Pulmonary artery endothelial cell (primary cell): ENCODE measurements around the gene COTL1. TPM values are rescaled to one million over a fixed set of nuclear protein-coding genes. Genes with fewer than 3 reads are reported as not detected.

Experiments
- DNase-seq: peaks from one replicate; pipeline ENCODE4 v3.0.0-alpha.2; 2011; ENCODE audit warnings: low read depth, low spot score
- total RNA-seq: library from RNA; depleted of rRNA; stranded (reverse); fragments of >200 nt; gene quantifications from 2 replicates; pipeline ENCODE4 v1.2.3, GENCODE V29; 2014

Gene COTL1
- total RNA-seq, 1 donor from 2014 or later = 124 TPM

DNA sequence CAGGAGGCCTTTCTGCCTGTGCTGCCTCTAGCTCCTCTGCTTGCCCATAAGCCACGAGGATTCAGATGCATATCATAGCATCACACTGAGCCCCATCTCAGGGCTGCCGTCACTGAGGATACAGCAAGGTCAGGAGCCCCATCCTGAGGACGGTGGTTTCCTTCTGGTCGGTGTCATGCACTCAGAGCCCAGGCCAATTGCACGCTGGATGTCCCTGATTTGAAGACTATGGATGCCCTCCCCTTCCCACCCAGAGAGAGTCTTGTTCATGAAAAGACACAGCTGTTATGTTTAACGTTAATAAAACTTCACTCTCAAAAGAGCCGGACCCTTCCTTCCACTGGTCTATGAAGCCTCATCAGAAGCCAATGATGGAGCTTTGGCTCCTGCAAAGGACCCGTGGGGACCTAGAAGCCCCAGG is 19.9 kb downstream of the COTL1 start:
- DNase-seq = no peak

DNA sequence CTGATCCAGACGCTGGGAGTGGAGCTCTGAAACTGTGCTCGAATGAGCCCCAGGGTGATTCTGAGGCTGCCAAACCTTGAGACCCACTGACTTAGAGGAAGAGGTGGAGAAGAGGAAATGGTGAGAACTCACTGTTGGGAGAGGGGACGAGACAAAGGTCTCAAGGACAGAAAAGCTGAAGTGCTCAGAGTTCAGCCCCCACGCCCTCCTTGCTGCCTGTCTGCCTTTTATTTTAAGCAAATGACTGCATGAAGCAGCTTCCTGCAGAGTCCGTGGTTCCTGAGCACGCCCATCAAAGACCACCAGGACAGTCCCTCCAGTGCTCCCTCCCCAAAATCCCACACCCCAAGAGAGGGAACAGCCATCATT is 20.4 kb downstream of the COTL1 start:
- DNase-seq = no peak

DNA sequence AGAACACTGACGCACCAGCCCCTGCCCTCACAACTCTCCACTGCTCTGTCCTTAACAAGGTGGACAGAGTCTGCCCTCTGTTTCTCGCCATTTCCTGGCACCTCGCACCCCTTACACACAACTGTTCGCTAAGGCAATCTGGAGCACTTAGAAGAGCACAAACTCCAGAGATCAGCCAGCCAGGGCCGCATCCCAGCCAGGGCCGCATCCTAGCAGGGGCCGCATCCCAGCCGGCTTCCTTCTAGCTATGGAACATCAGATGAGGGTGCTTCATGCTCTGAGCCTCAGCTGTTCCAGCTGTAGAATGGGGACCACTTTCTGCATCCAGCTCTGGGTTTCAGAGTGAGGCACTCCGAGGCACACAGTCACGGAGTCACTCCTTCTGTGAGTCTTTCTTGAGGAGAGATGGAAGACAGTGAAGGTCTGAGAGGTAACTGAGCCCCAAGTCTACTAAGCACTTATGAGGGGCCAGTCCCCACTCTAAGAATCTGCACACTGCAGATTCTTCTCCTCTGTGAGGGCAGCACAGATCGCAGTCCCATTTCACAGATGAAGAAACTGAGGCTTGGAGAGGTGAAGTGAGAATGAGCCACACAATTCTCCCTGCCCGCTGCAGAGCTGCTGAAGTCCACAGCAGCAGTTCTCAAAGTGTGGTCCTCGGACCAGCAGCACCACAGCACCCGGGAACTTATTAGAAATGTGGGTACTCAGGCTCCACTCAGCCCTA is 20.9 kb downstream of the COTL1 start:
- no peak for DNase-seq

DNA sequence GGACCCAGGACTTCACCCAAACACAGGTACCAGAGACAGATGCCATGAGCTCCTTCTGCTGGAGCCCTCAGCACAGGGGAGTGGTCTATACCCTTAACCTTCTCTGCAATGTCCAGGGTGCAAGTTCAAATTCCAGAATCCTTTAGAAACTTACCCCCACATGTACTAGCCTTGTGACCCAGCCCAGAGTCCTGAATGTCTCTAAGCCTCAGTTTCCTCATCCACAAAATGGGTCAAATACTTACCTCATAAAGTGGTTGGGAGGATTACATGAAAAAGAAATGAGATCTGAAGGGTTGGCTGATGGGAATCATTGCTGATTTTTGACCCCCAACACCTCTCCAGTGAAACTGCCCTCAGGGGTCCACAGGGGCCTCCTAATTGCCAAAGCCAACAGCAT is 21.7 kb downstream of the COTL1 start:
- no peak for DNase-seq

DNA sequence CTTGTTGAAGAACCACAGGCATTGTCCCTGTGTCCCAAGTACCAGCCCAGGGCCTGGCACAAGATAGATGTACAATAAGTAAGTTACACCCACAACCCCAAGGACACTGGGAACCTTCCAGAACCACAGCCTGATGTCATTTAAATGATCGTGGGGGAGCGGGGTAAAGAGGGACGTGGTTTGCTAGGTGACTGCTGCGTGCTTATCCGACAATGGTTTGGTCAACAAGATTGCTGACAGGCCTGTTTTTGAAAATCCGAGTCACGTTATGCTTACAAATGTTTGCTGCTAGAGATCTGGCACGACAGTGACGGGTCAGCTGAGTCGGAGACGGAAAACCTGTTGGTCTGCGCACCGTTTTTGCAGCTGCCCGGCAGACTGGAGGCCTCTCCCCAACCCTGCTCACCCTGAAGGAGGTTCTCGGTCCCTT is 22.8 kb downstream of the COTL1 start:
- DNase-seq = no peak

DNA sequence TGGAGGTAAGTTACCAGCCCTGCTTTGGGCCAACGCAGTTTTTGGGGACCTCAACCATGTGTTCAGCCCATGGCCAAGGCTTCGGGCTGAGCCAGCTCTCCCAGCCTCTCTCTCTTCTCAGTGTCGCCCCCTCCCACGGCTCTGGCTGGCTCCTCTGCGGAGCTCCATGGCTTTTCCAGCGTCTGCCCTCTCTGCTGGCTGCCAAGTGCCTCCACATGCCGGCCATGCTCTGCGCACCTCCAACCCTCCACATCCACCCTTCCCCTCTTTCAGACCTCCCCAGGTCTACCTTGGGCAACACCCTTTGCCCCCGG is 23.2 kb downstream of the COTL1 start:
- no peak for DNase-seq

DNA sequence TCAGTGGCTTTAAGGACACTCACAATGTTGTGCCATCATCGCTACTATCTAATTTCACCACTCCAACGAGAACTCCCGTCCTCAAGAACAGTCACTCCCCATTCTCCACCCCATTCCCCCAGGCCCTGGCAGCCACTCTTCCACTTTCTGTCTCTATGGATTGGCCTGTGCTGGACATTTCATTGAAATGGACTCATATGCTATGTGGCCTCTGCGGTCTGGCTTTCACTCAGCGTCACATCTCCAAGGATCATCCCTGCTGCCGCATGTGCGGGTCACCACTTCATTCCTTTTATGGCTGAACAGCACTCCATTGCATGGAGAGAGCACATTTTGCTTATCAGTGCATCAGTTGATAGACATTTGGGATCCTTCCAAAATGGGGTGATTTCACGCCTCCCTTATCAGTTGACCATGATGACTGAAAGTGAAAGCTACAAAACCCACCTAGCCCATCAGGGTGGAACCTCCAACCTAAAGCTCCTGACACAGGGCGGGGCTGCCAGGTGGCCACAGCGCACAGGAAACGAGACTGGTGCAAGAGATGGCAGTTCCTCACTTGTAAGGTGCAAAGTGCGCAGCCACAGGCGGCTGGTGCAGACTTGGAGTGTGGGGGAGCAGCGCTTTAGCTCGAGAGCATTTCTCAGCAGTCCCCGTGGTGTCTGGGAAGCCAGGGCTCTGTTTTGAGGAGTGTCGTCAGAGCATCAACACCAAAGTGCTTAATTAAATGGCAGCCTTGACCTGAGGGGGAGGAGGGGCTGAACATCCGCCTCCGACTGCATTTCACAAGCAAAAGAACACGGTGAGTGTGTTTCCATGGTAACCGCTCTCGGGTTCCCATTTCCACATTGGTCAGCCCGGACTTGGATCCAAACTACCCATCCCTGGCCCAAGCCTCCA is 23.8 kb downstream of the COTL1 start:
- no peak for DNase-seq

DNA sequence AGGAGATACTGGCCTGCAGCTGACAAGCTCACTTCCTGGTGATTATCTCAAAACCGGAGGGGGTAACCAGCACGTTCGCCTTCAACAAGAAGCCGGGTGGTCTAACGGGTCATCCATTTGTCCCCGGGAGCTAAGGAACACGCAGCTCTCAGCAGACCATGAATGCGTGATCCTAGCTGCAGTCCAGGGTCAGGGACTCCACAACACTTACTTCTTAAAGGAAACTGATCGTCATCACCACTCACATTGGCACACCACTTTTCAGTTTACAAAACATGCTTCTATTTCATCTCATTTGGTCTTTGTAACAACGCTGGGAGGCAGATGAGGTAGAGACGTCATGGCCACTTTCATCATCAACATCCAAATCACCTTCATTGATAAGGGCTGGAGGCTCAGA is 25.2 kb downstream of the COTL1 start:
- DNase-seq = no peak

DNA sequence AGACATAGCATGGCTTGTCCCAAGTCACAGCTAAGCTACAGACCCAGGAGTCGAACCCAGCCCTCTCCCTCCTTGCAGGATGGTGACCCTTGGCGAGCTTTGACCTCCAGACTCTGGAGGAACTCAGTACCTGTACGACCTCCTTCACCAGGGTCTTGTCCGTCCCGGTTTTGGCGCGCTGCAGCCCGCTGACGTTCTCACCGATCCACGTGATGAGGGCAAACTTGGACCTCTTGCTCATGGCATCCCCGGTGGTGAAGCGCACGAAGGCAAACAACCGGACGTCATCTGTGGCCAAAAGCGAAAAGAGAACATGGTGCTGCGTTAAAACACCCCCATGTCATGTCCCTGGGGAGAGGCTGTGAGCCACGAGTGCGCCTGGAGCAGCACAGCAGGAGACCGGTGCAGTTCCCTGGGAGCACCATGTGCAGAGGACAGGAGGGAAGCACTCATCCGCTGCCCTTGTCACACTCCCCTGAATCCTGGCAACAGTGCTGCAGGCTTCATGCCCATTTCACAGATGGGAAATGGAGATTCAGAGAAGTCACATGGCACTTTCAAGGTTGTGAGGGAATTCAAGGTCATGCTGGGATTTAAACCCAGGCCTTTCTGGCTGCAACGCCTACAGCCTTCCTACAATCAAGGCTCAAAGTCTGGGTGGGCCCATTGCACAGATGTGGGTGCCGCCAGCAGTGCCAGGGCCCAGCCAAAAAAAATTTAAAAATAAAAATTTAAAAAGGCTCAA is 27.7 kb downstream of the COTL1 start:
- DNase-seq = no peak

DNA sequence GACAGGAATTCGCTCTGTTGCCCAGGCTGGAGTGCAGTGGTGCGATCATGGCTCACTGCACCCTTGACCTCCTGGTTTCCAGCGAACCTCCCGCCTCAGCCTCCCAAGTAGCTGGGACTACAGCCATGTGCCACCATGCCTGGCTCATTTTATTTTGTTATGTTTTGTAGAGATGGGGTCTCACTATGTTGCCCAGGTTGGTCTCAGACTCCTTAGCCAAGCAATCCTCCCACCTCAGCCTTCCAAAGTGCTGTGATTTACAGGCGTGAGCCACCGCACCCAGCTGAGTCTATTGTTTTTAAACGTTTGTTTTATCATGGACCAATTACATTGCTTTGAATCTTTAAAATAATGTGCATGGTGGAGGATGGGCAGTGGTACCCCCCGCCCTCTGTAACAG is 28.9 kb downstream of the COTL1 start:
- DNase-seq = no peak

DNA sequence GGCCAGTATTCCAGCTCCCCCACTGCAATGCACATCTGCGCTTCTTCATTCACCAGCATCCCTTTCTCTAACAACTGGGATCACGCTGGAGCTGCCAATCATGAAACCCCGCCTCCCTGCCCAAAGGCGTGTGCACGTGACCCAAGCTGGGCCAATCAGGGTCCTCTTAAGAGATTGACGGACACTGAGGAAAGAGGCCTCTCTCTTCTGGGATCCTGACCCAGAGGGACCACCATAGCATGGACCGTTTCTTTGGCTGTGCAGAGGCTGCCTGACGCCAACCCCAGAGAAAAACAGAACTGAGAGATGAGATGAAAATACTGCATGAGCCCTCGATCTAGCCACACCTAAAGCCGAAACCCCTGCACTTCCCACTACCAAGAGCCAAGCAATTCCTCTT is 32.0 kb downstream of the COTL1 start:
- no peak for DNase-seq

DNA sequence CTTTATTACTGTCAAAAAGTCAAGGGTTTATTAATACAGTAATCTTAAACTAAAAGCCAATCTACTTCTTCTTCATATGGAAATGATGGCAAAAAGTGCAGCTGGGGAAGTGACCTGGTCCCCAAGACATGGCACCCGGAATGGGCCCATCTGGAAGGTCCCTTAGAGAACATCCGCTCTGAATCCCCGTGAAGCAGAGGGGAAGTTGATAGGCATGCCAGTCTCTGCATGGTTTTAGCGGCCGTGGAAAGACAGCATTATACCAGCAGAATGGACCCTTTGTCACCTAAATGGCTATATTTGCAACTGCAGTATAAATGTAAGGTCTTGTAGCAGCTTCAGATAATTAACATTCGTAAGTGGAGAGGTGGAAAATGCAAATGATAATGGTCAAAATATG is 32.4 kb downstream of the COTL1 start:
- no peak for DNase-seq

DNA sequence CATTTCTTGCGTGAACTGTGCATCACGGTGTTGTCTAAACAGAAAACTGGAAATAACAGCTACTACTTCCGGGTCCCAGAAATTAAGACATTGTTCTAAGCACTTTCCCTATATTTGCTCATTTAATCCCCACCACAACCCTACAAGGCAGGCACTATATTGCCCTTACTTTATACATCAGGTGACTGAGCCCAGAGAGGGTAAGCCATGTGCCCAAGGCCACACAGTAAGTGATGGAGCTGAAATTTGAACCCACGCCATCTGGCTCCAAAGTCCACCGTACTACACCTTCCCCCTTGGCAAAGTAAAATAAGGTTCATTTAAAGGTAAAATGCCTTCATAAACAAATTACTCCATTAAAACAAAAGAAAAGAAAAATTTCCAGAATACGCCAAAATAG is 33.2 kb downstream of the COTL1 start:
- DNase-seq = no peak

DNA sequence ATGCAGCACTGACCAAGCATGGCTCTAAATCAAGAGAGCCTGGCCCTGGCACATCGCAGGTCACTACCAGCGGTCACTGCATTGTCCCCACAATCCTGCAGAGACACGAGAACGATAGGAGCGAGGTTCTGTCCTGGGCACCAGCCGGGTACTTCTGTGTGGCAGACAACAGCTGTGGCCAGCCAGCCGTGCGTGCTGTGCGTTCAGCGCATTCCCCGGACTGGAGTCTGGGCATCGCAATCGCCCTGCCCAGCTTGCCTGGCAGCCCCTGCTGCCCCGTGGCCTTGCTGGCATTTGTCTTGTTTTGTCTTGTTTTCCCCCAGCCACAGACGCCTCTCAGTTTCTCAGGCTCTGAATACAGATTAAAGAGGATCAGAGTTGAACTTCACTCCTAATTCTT is 33.9 kb downstream of the COTL1 start:
- no peak for DNase-seq

DNA sequence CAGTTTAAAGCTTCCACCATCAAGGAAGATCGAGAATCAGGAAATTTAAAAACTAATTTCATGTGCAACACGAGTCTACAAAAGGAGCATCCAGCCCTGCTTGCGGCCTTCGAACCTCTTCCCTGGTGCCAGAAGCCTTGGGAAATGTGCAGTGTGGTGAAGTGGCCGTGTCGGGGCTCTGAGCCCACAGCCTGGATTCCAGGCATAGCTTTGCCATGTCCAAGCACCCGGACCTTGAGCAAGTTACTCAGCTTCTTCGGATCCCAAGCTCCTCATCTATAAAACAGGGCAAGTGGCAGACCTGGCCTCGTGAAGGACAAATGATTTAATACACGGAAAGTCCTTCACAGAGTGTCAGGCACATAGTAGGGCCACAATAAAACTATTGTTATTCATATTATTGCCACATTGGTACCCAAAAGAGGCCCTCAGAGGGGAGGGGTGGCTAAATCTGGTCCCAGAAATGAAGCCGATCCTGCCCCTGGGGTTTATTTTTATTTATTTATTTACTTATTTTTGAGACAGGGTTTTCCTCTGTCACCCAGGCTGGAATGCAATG is 34.8 kb downstream of the COTL1 start:
- no peak for DNase-seq

DNA sequence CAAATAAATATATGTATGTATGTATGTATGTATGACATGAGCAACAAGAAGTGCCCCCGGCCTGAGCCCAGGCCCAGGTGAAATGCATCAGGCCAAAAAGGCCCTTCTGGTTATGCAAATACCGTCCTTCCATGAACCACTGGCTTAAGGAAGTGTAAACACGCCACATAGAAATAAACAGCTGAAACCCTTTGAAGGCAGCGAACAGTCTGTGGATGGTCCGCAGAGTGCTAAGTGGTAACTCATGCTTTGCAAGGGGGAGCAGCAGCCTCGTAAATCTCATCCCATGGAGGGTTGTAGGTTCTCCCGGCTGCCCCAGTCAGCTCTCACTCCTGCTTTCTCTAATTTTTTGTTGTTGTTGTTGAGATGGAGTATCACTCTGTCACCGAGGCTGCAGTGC is 36.7 kb downstream of the COTL1 start:
- DNase-seq = no peak

DNA sequence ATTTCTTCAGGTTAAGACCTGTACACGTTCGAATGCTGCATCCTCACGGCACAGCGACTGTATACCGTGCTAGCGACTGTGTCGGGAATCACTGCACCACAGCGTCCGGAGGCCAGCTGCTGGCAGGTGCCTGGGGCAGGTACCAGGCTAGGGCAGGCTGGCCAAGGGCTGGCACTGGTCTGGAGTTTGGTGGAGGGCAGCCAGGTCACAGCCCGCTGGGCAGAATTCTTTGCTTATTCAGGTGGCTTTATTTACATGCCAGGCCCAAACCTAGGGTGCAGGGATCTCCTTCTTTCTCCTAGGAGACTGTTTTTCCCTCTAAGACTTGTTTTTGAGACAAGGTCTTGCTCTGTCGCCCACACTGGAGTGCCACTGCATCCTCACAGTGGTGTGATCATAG is 37.9 kb downstream of the COTL1 start:
- DNase-seq = no peak

DNA sequence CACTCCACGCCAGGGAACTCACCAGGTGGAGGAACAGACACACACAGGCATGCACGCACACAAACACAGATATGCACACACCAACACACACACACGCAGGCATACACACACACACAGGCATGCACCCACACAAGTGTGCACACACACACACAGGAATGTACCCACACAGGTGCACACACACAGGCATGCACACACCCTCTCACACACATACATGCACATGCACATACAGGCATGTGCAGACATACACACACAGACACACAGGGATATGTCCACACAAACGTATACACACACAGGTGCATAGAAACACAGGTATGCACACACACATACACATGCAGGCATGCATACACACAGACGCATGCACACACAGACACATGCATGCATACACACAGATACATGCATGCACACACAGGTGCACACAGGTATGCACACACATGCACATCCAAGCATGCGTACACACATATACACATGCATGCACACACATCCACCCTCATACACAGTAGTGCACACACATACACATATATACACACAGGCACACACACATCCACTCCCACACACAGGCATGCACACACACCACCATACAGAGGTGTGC is 39.2 kb downstream of the COTL1 start:
- no peak for DNase-seq

DNA sequence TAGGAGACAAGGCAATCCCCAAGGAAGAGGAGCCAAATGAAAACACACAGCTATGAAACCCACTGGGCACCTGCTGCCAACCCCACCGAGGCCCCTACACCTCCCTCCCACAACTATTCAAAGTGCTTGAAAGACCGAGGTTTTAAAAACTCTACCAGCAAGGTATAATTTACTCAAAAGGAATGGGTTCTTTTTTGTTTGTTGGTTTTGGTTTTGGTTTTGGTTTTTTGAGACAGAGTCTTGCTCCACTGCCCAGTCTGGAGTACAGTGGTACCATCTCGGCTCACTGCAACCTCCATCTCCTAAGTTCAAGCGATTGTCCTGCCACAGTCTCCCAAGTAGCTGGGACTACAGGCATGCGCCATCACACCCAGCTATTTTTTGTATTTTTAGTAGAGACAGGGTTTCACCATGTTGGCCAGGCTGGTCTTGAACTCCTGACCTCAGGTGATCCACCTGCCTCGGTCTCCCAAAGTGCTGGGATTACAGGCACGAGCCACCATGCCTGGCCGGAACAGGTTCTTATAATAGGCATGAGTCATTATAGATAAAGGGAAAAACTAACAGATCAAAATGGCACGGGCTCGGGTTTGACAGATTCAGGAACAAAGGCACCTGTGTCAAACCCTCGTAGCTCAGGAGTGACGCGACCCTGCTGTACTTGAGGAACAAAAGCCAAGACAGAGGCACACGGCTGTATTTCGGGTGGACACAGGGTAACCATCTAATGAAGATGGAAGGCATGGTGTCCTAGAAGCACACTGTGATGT is 40.7 kb downstream of the COTL1 start:
- no peak for DNase-seq

DNA sequence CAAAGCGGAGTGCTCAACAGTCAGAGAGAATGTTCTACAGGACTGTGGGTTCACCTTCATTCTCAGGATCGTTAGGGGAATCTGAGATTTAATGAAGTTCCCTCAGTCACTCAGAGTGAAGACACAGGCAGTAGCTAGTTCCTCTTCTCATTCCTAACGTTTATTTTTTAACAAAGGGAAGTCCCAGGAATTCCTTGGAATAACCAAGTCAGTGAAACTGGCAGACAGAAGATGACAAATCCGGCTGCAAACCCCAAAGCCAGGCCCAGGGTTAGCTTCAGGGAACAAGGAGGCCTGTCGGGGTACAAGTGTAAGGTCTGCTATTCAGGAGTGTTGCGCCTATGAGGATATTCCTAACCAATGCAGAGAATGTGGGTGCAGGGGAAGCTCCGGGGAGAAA is 42.0 kb downstream of the COTL1 start:
- no peak for DNase-seq

DNA sequence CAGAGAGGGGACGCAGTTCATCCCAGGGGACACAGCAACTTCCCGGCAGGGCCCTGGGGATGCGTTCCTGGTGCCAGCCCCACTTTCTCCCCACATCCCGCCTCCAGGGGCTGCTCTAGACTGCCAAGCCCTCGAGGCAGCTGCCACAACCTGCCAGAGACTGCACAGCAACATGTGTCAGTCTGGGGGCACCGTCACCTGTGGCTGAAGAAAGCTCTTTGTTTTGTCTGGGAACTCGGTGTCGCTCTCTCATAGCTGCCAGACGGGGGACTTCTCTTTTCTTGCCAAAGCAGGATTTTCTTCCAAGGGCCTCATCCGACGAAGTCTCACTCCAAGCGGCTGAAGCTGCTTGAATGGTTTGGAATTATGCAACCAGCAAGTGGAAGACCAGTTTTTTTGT is 43.7 kb downstream of the COTL1 start:
- no peak for DNase-seq
